Measurements from ENCODE around the gene MYBPC1. TPM values are rescaled to one million over a fixed set of nuclear protein-coding genes. Genes with fewer than 3 reads are reported as not detected.

MYBPC1 gene
- total RNA-seq, 1 experiment from 2014 or later = not detected

- POLR2A ChIA-PET = no interaction called here
- ATAC-seq (peak; percentile 67), DNase-seq (ENCODE audit: low read depth, low spot score) (no peak)
- H3K4me1 ChIP-seq (ENCODE audit: control insufficient read depth, insufficient read depth, low read length) = peaks cover 36% of the 10 kb centered on the region
- peak overlapping the region; percentile 72 for H3K27ac ChIP-seq (ENCODE audit: low read length)
- in situ Hi-C loops (cut with HindIII; ENCODE audit: low pct_unique_long_range_greater_than_20kb, low sequenced_read_pairs) (no loop called here), intact Hi-C loops (cut with micrococcal nuclease; ENCODE audit: unreplicated experiment) (loop anchor here (10.0 kb wide), 1 partner anchor 283 kb away; no protein-coding TSS in a partner anchor)
- CTCF ChIA-PET = no interaction called here
- H3K36me3 ChIP-seq (ENCODE audit: control insufficient read depth, insufficient read depth, low read length) = peaks cover 3% of the 10 kb centered on the region
- peak overlapping the region; percentile 92 to 94 for H3K4me3 ChIP-seq (ENCODE audit: low read depth in 2 of 2, low read length in 2 of 2)
- no peaks in the 10 kb centered on the region for H3K27me3 ChIP-seq (ENCODE audit: control insufficient read depth, insufficient read depth, low read length)
- no peaks in the 10 kb centered on the region for H3K9me3 ChIP-seq (ENCODE audit: control insufficient read depth, insufficient read depth, low read depth, low read length)
- TF ChIP-seq TCF7L2 (IDR thresholded peaks at IDR 0.05; ENCODE audit: low read depth, low read length) (no peak), POLR2AphosphoS5 (IDR thresholded peaks at IDR 0.05; ENCODE audit: low read depth, low read length) (no peak), SIN3A (IDR thresholded peaks at IDR 0.05; ENCODE audit: borderline replicate concordance, insufficient read depth, low read depth, low read length) (no peak), CTCF (IDR thresholded peaks at IDR 0.05) (no peak), REST (IDR thresholded peaks at IDR 0.05; ENCODE audit: insufficient read depth in 1 of 2, low read depth in 2 of 2, low read length in 1 of 2) (no peak)
- no TSS peak for BruUV-seq (replicated peaks)
Measured at GRCh38 chr12:101697930-101698799, 103.4 kb downstream of the MYBPC1 start.

- in situ Hi-C loops (cut with HindIII; ENCODE audit: low pct_unique_long_range_greater_than_20kb, low sequenced_read_pairs) (no loop called here), intact Hi-C loops (cut with micrococcal nuclease; ENCODE audit: unreplicated experiment) (loop anchor here (10.0 kb wide), 1 partner anchor 284 kb away; no protein-coding TSS in a partner anchor)
- POLR2A ChIA-PET = no interaction called here
- 0 out of 2 replicates have a peak, but pooled peaks have one; percentile 42 for ATAC-seq
- peaks cover 3% of the 10 kb centered on the region for H3K36me3 ChIP-seq (ENCODE audit: control insufficient read depth, insufficient read depth, low read length)
- CTCF ChIA-PET = no interaction called here
- BruUV-seq (replicated peaks) = no TSS peak
- H3K4me3 ChIP-seq (ENCODE audit: low read depth in 2 of 2, low read length in 2 of 2) = peak overlapping the region; percentile 92 to 94
- H3K27me3 ChIP-seq (ENCODE audit: control insufficient read depth, insufficient read depth, low read length) = no peaks in the 10 kb centered on the region
- peak overlapping the region; percentile 72 for H3K27ac ChIP-seq (ENCODE audit: low read length)
- H3K4me1 ChIP-seq (ENCODE audit: control insufficient read depth, insufficient read depth, low read length) = peaks cover 41% of the 10 kb centered on the region
- no peak for DNase-seq (ENCODE audit: low read depth, low spot score)
- no peaks in the 10 kb centered on the region for H3K9me3 ChIP-seq (ENCODE audit: control insufficient read depth, insufficient read depth, low read depth, low read length)
- TF ChIP-seq POLR2AphosphoS5 (IDR thresholded peaks at IDR 0.05; ENCODE audit: low read depth, low read length) (no peak), TCF7L2 (IDR thresholded peaks at IDR 0.05; ENCODE audit: low read depth, low read length) (no peak), CTCF (IDR thresholded peaks at IDR 0.05) (peak; percentile 55; the same call in 1 of the 2 replicates), REST (IDR thresholded peaks at IDR 0.05; ENCODE audit: insufficient read depth in 1 of 2, low read depth in 2 of 2, low read length in 1 of 2) (no peak)
Measured at GRCh38 chr12:101698800-101699347, 104.1 kb downstream of the MYBPC1 start.

Measured in Panc1 (cell line).